A673 (cell line): ENCODE data around the gene OR5D18.

ENCODE experiments used
- CTCF ChIP-seq: fragments of 300-800, 200-600 bp; sonication (generic); conservative IDR thresholded peaks from 2 replicates; pipeline ENCODE4 v1.5.1; 2017; ENCODE audit warnings: low read depth, mild to moderate bottlenecking, antibody characterized with exemption, low read length, moderate library complexity, mixed read lengths
- EZH2 ChIP-seq: fragments of 200-600 bp; sonication (generic); IDR thresholded peaks from 2 replicates; pipeline ENCODE4 v1.6.1; 2017; ENCODE audit warnings: borderline replicate concordance, low read depth, mild to moderate bottlenecking, mixed read lengths, antibody characterized with exemption, low read length; ENCODE audit not compliant: poor library complexity, severe bottlenecking

DNA sequence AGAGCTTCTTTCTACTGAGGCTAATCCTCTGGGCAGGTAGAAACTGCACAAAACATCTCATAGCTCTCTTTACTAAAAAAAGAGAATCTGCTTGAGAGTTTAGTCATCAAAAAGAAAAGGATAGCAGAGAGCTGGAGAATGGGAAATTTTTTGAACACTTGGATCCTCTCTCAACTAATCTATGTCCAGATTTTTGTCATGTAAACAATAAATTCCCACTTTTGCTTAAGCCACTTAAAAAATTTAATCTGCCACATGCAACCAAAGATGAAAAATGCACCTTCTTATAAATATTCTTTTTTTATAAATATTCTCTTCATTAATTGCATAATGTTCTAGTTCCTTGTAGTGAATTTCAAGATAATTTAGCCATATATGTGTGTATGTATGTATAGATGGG lies 29.6 kb downstream of the OR5D18 start:
- TF ChIP-seq CTCF: no peak
- no peak for TF ChIP-seq EZH2
